Raji (cell line): ENCODE measurements around the gene PTPRD.

Source experiments
- POLR2A ChIP-seq: IDR thresholded peaks from 2 replicates; pipeline ENCODE4 v1.6.1; 2011; ENCODE audit warnings: low read depth, low read length, control low read depth; ENCODE audit not compliant: insufficient read depth

The PTPRD gene

GRCh38 chr9:8883321-8883720 is 1729.5 kb downstream of the PTPRD start:
- no peak for TF ChIP-seq POLR2A

GRCh38 chr9:8880060-8880459 is 1732.7 kb downstream of the PTPRD start:
- no peak for TF ChIP-seq POLR2A

DNA sequence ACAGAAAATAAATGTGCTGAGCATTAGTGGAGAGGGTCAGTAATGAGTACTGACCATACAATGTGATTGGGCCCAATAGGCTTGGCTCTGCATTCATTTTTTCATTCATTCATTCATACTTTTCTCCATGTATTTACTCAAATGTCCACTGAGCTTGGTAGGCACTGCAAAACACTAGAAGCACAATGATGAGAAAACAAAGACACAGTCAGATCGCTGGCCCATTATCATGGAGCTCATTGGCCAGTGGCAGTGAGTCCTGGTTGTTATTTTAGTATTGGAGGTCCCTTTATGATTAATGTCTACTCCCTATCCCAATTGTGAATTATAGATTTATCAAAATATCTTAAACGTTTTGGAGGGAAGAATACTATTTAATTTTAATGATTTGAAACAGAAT is 1733.5 kb downstream of the PTPRD start:
- no peak for TF ChIP-seq POLR2A

DNA sequence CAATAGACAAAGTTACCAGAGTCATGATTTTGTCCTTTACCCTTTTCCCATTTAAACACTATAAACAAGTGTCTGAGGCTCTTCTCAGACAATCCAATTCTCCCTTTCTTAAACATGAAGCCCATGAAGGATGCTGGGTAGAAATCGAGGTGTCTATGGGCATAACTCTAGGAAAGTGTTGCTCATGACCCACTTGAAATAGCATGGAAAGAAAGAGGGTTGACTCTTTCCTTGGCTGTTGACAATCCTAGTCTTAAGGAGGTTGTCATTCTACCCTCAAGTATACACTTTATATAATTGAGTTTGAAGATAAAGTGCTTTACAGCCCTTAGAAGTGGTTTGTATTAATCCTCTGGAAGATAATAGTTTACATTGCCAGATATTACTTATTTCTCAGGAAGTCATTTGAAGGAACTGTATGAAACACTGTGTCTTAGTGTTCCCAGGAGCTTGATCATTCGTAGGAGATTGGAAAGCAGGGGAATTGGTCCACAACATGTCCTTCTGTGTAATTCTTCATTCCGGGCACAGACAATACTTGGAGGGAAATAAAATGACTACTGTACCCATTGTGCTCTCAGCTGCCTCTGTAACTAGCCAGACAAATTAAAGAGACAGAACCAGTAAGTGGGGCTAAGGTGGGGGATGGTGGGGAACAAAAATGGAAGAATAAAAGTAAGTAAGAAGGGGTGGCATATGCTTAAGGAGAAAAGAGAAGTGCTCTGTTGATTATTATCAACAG is 1734.9 kb downstream of the PTPRD start:
- TF ChIP-seq POLR2A: no peak

DNA sequence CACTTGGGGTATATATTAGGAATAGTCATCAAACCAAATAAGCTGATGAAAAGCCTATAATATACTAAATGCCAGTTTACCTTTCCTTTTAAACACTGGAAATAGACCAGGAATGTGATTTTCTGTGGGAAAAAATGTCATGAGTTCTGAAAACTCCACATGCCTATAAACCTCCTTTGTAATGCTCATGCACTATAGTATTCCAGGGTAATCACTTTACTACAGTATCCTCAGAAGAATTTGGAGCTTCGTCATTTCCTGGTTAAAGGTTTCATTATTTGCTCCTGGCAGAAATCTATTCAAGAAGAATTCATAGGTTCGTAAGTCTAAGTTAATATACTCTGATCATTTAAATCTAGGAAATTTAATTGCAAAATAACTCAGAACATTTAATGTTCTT is 1736.5 kb downstream of the PTPRD start:
- no peak for TF ChIP-seq POLR2A

- TF ChIP-seq POLR2A: no peak
These were observed 1738.3 kb downstream of the PTPRD start for GRCh38 chr9:8874482-8874881.

- TF ChIP-seq POLR2A: no peak
These were observed 1740.0 kb downstream of the PTPRD start for GRCh38 chr9:8872802-8873201.

GRCh38 chr9:8871796-8872445 is 1740.9 kb downstream of the PTPRD start:
- no peak for TF ChIP-seq POLR2A

DNA sequence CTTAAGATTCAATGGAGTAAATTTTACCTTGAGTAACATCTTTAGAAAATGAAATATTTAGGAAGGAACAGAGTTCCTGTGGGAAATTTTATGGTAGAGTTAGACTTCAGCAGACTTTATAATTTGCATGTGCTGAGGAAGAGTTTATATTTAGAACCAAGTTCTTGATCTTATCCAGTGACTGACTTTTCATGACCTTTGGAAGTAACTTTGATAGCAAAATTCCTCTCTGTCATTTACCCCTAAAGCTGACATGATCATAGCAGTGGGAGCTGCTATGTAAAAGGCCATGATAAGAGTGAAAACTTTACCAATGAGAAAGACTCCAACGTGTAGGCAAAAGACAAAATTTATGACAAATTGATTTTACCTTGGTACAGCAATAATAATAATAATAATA is 1741.4 kb downstream of the PTPRD start:
- no peak for TF ChIP-seq POLR2A

DNA sequence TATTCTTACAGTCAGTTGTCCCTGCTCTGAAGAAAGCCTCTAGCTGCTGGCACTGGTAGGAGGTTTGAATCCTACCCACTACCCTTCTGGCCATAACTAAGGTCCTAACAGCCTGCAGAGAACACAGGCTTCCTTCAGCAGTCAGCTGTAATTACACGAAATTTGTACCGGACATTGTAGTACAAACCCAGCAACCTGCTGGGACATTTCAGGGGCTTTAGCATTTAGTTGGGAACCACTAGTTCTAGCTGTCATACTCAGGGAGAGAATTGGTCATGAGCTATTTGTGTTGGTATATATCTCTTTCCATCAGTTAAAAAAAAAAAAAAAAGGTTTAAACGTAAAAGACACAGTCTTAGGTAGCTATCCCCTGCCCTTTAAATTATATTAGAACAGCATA is 1743.0 kb downstream of the PTPRD start:
- no peak for TF ChIP-seq POLR2A

DNA sequence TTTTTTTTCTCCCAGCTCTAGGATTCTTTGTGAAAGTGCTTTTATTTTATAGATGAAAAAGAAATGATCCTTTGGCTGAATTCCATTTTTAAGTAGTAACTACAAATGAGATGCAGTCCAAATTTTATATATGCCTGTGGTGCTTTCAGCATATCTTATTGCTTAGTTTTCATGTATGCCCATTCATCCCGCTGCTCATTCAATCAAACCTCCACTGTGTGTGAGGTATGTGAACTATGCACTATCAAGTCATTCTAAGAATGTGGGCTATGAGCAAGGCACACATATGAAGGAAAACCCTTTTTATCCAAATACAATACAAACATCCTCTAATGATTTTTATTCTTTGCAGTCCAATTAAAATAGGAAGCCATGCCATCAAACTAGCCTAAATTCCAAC is 1744.2 kb downstream of the PTPRD start:
- no peak for TF ChIP-seq POLR2A

DNA sequence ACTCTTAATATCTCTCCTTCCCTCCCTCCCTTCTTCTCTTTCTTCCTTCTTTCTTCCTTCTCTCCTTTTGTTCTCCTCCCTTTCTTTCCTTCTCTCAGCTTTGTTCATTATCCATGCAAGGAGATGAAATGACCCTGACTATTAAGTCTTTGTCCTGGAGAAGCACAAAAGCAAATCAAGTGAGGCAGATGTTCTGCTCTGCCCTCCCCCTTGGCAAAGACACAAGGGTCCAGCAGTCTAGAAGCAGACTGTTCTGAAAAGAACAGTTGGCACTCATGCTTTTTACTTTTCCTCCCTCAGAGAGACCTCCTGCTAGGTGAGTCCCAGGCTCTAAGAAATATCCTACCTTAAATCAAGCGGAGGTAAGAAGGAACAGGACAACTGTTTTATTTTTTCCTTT is 1745.7 kb downstream of the PTPRD start:
- no peak for TF ChIP-seq POLR2A

DNA sequence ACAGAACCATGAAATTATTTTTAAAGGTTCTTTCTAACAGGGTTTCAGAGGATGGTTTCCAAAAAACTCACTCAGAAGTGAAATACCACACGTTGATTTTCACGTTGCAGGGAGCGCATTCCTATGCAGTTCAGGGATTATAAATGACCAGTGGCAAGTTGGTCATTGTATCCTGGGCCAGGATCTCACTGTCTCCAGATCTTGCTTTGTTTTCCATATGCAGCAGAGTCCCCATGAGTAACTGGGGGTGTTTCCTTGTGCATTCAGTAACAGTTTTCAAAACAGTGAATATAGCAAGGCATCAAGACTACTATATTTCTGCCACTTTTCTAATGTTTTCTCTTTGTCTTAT is 1748.3 kb downstream of the PTPRD start:
- no peak for TF ChIP-seq POLR2A

- TF ChIP-seq POLR2A: no peak
These were observed 1748.8 kb downstream of the PTPRD start for GRCh38 chr9:8863886-8864544.

GRCh38 chr9:8863069-8863468 is 1749.7 kb downstream of the PTPRD start:
- no peak for TF ChIP-seq POLR2A

DNA sequence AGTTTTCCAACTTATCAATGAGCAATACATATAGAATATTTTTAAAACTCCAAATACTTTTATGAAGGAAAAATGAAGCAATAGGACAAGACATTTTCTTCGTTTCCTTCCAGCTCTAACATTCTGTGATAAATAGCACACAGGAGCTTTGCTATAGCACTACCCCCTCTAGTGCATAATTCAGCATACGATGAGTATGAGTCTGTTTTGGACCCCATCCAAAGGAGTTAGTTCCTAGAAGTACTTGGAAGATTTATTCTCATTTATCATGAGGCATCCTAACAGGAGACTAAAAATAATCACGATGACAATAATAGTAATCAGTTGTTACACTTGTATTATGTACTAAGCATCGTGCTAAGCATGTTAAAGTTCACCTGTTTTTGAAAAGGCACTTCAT is 1751.9 kb downstream of the PTPRD start:
- no peak for TF ChIP-seq POLR2A
